AG04450 (cell line): ENCODE measurements around the gene MISP3. TPM values are rescaled to one million over a fixed set of nuclear protein-coding genes. Genes with fewer than 3 reads are reported as not detected.

Experiments
- CTCF ChIA-PET: fragments of 300-600, 350-600 bp; formaldehyde crosslinking; extraction: SDS; loops from one replicate; lab custom pipeline; 2022; ENCODE audit warnings: antibody characterized with exemption, inconsistent platforms; lab: Charles Lee
- POLR2A ChIA-PET: fragments of 350-600 bp; formaldehyde crosslinking; extraction: SDS; loops from one replicate; lab custom pipeline; 2021; ENCODE audit warnings: antibody characterized with exemption, inconsistent platforms; lab: Yijun Ruan, JAX
- DNase-seq: peaks from one replicate; pipeline ENCODE4 v3.0.0-alpha.2; 2011; ENCODE audit warnings: low read depth, low spot score
- H3K27ac ChIP-seq: one replicate; pipeline ENCODE4 v1.5.1; 2012; ENCODE audit warnings: low read depth, low read length, control low read depth
- H3K27me3 ChIP-seq: one replicate; pipeline ENCODE4 v1.6.0; 2012; ENCODE audit warnings: low read length; ENCODE audit not compliant: control insufficient read depth, insufficient read depth
- H3K4me3 ChIP-seq: 2 replicates; pipeline ENCODE4 v1.5.1; 2011; ENCODE audit warnings: mild to moderate bottlenecking, low read depth, low read length, control low read depth
- H3K9me3 ChIP-seq: 2 replicates; pipeline ENCODE4 v1.5.1; 2012; ENCODE audit warnings: low read length; ENCODE audit not compliant: control insufficient read depth, insufficient read depth
- CTCF ChIP-seq: IDR thresholded peaks from 2 replicates; pipeline ENCODE4 v1.5.1; 2011; ENCODE audit warnings: low read depth, low read length, control low read depth, inconsistent platforms
- polyA plus RNA-seq: library from polyadenylated mRNA; depleted of rRNA; stranded (reverse); fragments of >200 nt; gene quantifications from 2 replicates; pipeline ENCODE4 v1.2.3, GENCODE V29; 2011

Gene MISP3
- polyA plus RNA-seq, 1 experiment, result 0.27 TPM

GRCh38 chr19:14093117-14093823, 20.7 kb downstream of the MISP3 start:
- Histone ChIP-seq H3K4me3 (no peak overlapping the region), H3K27me3 (no peaks in the 10 kb centered on the region), H3K9me3 (peaks cover 12% of the 10 kb centered on the region; the same call in 1 of the 2 replicates), H3K27ac (no peak overlapping the region)
- no peak for DNase-seq
- ChIA-PET POLR2A (no interaction called here), CTCF (interaction anchor here (1.0 kb wide), 1 partner anchor 213 kb away, joined by 4 read pairs; no protein-coding TSS in a partner anchor)
- TF ChIP-seq CTCF, result no peak

- ChIA-PET CTCF (no interaction called here), POLR2A (no interaction called here)
- H3K9me3 ChIP-seq, result peaks cover 12% of the 10 kb centered on the region; the same call in 1 of the 2 replicates
- no peak overlapping the region for H3K4me3 ChIP-seq
- no peaks in the 10 kb centered on the region for H3K27me3 ChIP-seq
- no peak for DNase-seq
- no peak overlapping the region for H3K27ac ChIP-seq
- TF ChIP-seq CTCF, result no peak
Measured at GRCh38 chr19:14094854-14095253, 22.3 kb downstream of the MISP3 start.

- POLR2A ChIA-PET, result no interaction called here
- no peak for DNase-seq
Measured at GRCh38 chr19:14096272-14096992, 23.8 kb downstream of the MISP3 start.

GRCh38 chr19:14097532-14098151, 25.1 kb downstream of the MISP3 start:
- ChIA-PET CTCF (interaction anchor here (0.6 kb wide), 1 partner anchor 38 kb away, joined by 3 read pairs; no protein-coding TSS in a partner anchor), POLR2A (no interaction called here)
- peaks cover 12% of the 10 kb centered on the region; the same call in 1 of the 2 replicates for H3K9me3 ChIP-seq
- TF ChIP-seq CTCF, result peak; percentile 22; the same call in 1 of the 2 replicates
- H3K27me3 ChIP-seq, result no peaks in the 10 kb centered on the region
- no peak for DNase-seq
- H3K4me3 ChIP-seq, result no peak overlapping the region
- H3K27ac ChIP-seq, result no peak overlapping the region

More at GRCh38 chr19:14096272-14096992, 23.8 kb downstream of the MISP3 start:
- peak; percentile 15; the same call in 1 of the 2 replicates for TF ChIP-seq CTCF
- Histone ChIP-seq H3K27ac (no peak overlapping the region), H3K9me3 (peaks cover 12% of the 10 kb centered on the region; the same call in 1 of the 2 replicates), H3K4me3 (no peak overlapping the region), H3K27me3 (no peaks in the 10 kb centered on the region)
- CTCF ChIA-PET, result no interaction called here
